ENCODE results near the gene FBXL4. TPM values are rescaled to one million over a fixed set of nuclear protein-coding genes. Genes with fewer than 3 reads are reported as not detected.

The FBXL4 gene
- total RNA-seq, 4 donors from 2014 or later = 16.7 to 40.9 (median 35.8) TPM

- DNase-seq = no peak
- Histone ChIP-seq H3K27me3 (peaks cover 15 to 71% of the 10 kb centered on the region in 2 donors), H3K4me3 (no peak overlapping the region)
These were observed 123.4 kb downstream of the FBXL4 start for GRCh38 chr6:98824162-98824901.

DNA sequence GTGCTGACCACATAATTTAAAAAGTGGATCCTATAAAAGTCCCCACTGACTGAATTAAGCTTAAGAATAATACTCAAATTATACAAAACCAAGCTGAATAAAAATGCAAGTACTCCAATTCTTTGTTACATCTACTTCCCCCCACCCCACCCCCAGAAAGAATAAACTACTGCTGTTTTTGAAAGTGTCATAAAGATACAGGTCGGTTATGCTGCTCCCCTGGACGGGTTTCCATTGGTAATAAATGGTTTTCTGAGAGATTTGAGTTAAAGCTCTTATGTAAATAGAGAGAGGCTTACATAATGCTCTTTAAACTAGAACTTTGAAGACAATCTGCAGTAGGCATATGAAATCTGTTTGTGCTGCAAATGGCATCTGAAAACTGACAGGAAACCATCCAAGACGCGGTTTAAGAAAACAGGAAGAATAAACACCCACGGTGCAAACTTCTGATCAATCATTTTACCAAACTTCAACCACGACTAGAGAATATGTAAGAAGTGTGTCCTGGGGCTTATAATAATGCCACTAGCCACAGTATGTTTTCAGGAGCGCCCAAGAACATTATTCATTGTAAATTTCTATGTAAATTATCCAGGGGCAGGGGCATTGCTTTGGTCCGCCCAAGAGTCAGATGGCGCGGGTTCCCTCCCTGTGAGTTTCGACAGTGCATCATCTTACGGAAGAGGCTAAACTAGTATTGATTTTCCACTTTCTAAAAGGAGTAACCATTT lies 124.2 kb downstream of the FBXL4 start:
- H3K4me1 ChIP-seq = peaks cover 0 to 5% of the 10 kb centered on the region in 2 donors
- H3K4me3 ChIP-seq = no peak overlapping the region
- no peak overlapping the region for H3K27ac ChIP-seq
- intact Hi-C loops (cut with DNase I; ENCODE audit: low total_unique reads) = no loop called here
- no peaks in the 10 kb centered on the region for H3K9me3 ChIP-seq
- DNase-seq = no peak
- no peak for TF ChIP-seq POLR2A (IDR thresholded peaks at IDR 0.05)
- TF ChIP-seq, protein P1, sequence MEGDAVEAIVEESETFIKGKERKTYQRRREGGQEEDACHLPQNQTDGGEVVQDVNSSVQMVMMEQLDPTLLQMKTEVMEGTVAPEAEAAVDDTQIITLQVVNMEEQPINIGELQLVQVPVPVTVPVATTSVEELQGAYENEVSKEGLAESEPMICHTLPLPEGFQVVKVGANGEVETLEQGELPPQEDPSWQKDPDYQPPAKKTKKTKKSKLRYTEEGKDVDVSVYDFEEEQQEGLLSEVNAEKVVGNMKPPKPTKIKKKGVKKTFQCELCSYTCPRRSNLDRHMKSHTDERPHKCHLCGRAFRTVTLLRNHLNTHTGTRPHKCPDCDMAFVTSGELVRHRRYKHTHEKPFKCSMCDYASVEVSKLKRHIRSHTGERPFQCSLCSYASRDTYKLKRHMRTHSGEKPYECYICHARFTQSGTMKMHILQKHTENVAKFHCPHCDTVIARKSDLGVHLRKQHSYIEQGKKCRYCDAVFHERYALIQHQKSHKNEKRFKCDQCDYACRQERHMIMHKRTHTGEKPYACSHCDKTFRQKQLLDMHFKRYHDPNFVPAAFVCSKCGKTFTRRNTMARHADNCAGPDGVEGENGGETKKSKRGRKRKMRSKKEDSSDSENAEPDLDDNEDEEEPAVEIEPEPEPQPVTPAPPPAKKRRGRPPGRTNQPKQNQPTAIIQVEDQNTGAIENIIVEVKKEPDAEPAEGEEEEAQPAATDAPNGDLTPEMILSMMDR (IDR thresholded peaks at IDR 0.05) = no peak
- peaks cover 11 to 64% of the 10 kb centered on the region in 2 donors for H3K27me3 ChIP-seq
- H3K36me3 ChIP-seq = no peaks in the 10 kb centered on the region

More at GRCh38 chr6:98824162-98824901, 123.4 kb downstream of the FBXL4 start:
- intact Hi-C loops (cut with DNase I; ENCODE audit: low total_unique reads) = no loop called here
- H3K4me1 ChIP-seq = peaks cover 0 to 5% of the 10 kb centered on the region in 2 donors
- TF ChIP-seq, protein P1 (IDR thresholded peaks at IDR 0.05) = no peak
- TF ChIP-seq POLR2A (IDR thresholded peaks at IDR 0.05) = no peak
- H3K27ac ChIP-seq = no peak overlapping the region
- H3K36me3 ChIP-seq = no peaks in the 10 kb centered on the region
- no peaks in the 10 kb centered on the region for H3K9me3 ChIP-seq

GRCh38 chr6:98821756-98822405 lies 125.9 kb downstream of the FBXL4 start:
- Histone ChIP-seq H3K27ac (no peak overlapping the region), H3K9me3 (no peaks in the 10 kb centered on the region), H3K4me1 (no peaks in the 10 kb centered on the region), H3K27me3 (peaks cover 6 to 47% of the 10 kb centered on the region in 2 donors), H3K4me3 (no peak overlapping the region), H3K36me3 (no peaks in the 10 kb centered on the region)
- TF ChIP-seq POLR2A (IDR thresholded peaks at IDR 0.05) = no peak
- TF ChIP-seq, protein P1 (IDR thresholded peaks at IDR 0.05) = no peak
- intact Hi-C loops (cut with DNase I; ENCODE audit: low total_unique reads) = no loop called here
- DNase-seq = no peak

Other genes with a start within 250 kb of the FBXL4 start
- gene POU3F2, start 113.4 kb downstream of the FBXL4 start, total RNA-seq = not detected